GM18511 (cell line): Measurements from ENCODE around the gene GUCA1C.
A peak's percentile ranks its signal among the peaks of the same experiment; 100 is the strongest.

Source experiments
- ATAC-seq: cut with Tn5 transposase; IDR thresholded peaks from one replicate; pipeline ENCODE4 v1.9.1; 2021; ENCODE audit warnings: mild to moderate bottlenecking, moderate library complexity; ENCODE audit not compliant: unreplicated experiment

GUCA1C gene

DNA sequence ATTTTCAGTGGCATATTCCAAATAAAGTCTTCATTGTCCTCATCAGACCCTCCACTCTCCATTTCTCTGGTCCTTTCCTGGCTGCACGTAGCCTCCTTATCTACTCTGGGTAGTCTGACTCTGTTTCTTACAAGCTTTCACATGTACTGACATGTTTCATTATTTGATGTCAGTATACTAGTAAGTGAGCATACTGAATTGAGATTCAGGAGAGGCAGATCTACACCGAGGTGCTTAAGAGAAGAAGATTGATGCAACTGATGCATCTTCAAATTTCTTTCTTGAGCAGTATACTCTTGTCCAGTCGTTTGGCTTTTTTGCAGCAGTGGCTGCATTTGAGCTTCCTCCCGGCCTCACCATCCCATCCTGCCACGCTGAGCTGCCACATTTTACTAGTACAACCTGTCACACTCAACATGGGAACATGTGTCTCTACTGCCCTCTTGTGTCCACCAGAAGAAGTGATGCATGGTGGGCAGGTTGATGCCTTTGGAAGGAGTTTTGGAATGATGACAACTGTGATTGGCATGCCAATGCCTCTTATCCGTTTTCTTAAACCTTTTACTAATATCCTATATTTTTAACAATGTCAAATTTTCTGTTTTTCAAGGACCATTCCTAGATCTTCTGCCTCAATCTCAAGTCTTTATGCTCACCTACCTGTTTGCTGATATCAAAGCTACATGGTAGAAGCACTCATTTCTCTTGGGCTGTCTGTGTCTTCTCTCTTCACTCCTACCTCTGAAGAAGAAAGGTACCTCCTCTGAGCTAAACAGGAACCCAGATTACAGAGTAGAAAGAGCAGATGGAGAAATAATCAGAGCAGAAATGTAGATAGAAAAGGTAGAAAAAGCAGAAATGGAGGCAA is 38.7 kb downstream of the GUCA1C start:
- peak; percentile 97 for ATAC-seq

DNA sequence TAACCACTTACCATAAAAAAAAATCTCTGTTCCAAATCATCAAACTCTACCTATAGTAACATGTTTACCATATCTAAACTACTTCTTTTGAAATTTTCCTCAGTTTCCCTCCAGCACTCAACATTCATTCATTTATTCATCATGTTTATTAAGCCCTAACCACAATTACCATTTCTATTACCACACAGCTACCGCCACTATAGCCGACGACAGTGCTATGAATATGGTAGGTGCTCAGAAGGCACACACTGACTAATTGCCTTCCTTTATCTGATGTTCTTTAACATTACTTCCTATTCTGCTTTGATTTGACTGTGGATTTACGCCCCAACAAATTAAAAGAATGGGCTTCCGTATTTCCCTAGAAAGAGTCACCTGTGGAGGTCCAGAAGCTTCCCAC is 43.9 kb downstream of the GUCA1C start:
- no peak for ATAC-seq

DNA sequence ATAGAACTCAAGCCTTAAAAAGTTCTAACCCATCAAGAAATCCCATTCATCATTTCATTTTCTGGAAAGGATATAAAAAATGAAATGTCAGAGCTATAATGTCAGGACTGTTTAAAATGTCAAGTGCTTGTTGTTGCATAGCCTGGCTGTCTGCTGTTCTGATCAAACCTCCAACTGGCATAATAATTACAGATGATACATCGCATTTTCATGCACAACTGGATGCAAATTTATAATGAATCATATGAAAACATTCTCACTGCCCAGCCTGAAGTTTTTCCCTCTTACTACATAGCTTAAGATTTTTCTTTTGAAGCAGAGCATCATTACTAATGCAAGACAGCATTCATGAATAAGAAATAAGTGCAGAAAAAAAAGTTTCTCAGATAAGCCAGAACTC is 46.5 kb downstream of the GUCA1C start:
- ATAC-seq: no peak

DNA sequence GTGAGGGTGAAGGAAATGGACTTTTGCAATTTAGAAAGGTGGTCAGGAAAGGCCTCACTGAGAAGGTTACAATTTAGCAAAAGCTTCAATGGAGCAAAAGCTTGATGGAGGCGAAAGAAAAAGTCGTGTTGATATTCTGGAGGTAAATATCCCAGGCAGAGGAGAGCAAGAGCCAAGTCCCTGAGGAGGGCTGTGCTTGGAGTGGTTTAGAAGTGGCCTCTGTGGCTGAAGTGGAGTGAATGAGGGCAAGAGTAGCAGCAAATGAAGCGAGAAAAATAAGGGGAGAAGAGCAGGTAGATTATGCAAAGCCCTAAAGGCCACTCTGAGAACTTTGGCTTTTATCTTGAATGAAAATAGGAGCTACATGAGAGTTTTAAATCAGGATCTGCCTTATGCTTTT is 54.1 kb downstream of the GUCA1C start:
- ATAC-seq: no peak

DNA sequence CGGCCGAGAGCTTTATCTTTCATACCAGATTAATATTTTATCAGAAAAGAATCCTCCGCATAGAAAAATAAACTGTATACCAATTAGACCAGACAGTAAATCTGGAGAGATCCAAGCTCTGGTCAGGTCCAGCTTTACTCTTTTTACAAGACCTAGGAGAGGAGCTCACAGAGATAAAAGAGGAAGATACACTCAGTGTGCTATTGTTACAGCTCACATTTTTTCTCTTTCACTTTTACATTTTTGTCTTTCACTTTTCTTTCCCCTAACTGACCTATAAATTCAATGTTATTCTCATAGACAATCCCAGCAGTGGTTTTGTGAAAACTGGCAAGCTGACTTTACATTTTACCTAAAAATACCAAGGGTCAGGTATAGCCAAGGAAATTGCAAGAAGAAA is 55.8 kb downstream of the GUCA1C start:
- ATAC-seq: no peak

DNA sequence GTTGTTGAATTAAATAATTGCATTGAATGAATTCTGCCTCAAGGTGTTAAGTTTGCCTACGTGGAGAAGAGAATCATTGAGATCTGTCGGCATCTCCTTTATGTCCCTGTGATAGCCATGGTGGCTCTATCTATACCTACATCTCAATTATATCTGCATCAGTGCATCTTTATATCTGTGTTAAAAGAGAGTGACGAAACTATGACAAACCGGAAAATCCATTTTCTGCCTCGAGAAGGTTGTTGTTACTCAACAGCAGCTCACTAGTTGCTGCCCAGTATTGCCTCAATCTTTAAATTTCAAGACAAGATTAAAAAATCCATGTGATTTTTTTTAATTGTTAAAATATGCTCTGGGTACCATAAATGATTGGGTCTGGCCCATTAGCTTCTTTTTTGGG is 58.7 kb downstream of the GUCA1C start:
- ATAC-seq: no peak

DNA sequence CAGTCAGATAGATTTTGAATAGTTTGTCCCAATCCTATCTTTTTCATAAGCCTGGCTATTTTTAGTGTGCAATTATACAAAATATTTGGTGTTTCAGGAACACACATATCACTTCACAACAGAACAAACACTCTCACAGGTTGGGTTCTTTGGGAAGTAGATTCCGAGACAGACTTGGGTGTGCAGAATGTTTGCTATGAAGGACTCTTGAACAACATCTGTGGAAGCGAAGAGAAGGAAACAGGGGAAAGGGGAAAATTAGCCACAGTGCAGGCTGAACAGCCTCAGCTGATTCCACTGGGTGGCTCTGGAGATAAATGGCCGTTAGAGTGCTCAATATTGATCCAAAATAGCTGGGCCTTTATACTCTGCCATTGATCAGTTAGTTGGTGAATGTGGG is 61.8 kb downstream of the GUCA1C start:
- no peak for ATAC-seq

DNA sequence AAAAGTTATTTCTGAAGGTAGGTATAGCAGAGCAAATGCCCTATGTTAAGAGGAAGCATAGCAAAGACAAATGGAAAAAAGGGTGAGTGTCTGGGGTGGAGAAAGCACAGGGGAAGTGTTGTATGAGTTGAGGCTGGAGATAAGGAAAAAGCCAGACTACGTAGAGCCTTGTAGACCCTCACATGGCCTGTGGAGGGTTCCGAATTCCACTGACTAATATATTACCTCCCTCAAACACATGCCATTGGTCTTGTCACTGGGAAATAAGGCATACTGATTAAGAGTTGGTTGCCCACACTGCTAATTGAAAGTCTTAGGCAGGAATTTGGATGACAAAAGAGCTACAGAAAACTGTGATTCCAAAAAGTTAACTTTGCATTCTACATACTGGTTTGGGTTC is 65.9 kb downstream of the GUCA1C start:
- no peak for ATAC-seq

DNA sequence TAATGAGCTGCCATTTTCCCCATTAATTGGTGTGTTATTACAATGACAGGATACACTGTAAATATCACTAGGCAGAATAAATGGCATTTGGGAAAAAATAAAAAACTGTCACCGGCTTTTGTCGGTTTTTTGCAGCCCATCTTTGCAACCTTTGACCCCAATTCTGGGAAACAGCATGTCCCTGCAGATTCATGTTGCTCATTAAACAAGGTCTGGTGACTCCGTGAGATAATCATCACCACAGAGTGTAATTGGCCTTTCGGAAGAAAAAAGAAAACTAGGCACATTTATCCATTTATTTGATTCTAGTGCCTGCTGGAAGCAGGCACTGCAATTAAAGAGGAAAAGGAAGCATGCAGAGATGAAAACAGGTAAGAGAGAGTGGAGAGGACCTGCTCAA is 66.6 kb downstream of the GUCA1C start:
- ATAC-seq: no peak

DNA sequence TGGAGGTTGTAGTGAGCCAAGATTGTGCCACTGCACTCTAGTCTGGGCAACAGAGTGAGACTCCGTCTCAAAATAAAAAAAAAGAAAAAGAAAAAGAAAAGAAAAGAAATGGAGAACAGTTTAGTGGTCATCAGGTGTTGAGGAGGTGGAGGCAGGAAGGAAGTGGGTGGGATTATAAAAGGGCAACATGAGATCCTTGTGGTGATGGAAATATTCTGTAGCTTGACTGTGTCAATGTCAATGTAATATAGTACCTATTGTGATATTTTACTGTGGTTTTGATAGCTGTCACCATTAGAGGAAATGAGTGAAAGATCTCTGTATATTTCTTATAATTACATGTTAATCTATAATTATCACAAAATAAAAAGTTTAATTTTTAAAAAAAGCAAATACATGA is 70.3 kb downstream of the GUCA1C start:
- no peak for ATAC-seq

DNA sequence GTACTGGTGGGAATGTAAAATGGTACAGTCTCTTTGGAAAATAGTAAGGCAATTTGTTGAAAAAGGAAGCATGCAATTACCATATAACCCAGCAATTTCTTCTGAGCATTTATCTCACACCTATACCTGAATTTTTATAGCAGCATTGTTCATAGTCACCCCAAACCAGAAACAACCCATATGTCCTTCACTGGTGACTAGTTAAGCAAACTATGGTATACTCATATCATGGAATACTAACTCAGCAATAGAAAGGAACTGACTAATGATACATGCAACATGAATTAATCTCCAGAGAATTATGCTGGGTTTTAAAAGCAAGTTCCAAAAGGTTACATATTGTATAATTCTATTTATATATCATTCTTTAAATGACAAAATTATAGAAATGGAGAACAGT is 70.9 kb downstream of the GUCA1C start:
- ATAC-seq: no peak

DNA sequence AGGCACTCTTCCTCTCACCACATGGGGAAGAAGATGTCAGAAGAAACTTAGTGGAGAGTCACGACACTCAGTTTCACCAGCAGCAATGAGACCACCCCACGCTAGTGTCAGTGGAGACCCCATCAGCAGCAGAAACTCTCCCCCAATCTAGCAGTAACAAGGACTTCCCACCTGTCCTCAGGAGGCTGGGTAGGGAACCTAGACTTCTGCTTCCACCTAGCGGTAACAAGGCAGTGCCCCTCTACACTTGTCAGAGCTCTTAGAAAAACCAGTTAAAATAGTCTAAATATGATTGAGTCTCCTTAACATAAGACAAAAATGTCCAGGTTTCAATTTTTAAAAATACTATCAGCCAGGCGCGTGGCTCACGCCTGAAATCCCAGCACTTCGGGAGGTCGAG is 73.8 kb downstream of the GUCA1C start:
- ATAC-seq: no peak

DNA sequence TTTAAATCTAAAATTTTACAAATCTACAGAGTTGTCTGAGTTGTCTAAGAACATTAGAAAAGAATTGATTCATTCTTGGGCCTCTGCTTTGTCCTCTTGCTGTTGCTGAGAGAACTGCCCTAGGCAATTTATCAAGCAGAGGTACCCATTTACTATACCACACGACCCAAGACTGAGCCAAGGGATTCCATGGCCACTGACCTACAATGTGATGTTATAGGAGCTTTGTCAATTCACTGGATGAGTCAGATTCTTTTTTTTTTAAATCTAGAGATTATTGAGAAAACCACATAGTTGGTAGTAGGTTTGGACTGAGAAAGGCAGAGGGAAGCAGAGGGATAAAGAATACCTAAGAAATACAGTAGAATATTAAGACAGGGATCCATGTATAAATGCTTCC is 75.8 kb downstream of the GUCA1C start:
- ATAC-seq: no peak

DNA sequence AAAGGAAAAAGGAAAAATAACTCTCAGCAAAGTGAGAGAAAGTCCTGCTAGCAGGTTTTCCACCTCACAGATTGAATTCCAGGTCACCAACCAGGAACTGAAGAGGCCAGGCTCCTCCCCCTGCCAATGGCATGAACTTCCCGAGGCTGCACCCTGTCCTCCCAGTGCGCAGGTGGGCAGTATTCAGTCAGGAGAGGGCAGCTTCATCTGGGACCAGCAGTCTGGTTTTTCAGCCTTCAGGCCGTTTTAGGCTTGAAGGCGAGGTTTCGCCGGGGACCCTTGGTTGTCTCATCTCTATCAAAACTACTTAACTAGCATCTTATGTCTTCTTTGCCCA is 89.9 kb downstream of the GUCA1C start:
- peak; percentile 14 for ATAC-seq

DNA sequence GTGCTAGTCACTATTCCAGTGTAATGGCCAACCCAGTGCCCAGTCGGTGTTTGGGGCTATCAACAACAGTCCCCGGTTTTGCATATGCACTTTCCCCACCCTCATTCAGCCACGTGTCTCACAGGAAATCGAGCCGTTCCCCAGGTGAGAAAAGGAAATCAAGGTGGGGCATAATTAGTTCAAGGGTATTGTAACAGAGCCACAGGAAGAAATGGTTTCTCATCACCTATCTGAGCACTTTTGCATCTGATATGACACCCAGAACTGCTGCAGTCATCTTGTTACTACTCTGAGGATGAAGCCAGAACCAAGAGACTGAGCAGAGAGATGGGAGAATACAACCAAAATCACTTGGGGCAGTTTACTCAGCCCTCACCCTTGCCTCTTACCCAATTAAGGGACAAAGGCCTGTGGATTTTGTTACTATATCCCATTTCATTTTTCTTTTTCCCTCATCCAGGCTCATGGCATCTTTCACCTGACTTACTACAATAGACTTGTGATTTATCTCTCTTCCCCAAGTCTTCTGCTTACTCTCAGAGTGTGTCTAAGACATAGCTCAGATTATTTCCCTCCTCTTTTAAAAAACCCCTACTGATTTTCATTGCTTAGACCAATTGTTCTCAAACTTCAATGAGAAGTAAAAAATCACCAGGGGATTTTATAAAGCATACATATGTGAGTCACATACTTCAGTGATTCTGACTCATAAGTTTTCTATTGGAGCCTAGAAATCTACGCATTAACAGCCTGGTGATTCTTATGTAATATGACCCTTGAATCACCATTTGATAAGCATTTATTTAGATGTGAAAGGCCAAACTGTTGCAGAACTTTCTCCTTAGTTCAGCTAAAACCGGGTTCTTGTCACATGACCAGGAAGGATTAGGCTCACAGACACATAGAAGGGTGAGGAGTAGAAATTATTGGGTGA is 90.5 kb downstream of the GUCA1C start:
- ATAC-seq: peak; percentile 72

DNA sequence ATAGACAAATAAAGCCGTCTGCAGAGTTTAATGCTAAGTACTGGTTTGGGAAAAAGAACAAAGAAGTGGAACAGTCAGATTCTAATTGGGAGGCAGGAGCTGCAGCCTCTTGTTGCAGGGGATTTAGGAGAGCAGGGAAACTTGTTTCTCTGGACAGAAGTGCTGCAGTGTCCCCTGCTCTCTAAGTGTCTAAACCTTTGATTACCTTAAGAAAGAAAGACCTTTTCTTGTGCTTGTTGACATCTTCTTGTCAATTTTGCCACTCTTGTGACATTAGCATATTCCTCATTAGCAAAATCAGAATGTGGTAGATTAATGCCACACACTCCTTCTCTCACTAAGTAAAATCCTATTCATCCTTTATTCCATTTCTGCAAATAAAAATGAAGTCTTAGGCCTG is 92.3 kb downstream of the GUCA1C start:
- no peak for ATAC-seq
